Stimulated activated CD8-positive, alpha-beta memory T cell treated with anti-CD3 and anti-CD28 coated beads, Interleukin-15, amount 100 ng/mL, for 1 hour (primary cell): Measurements from ENCODE around the gene PLD6.
"Not testable (repeated sequence)": the region's sequence is repeated elsewhere in the genome, so short reads cannot be mapped to it uniquely, and the experiment has no call there.

Experiments used
- DNase-seq: peaks from one replicate; pipeline ENCODE4 v3.0.0-alpha.2; 2020; ENCODE audit warnings: low read depth

PLD6 gene

GRCh38 chr17:17176341-17176740, 29.8 kb downstream of the PLD6 start:
- DNase-seq: no peak

GRCh38 chr17:17175917-17176316, 30.2 kb downstream of the PLD6 start:
- no peak for DNase-seq

- DNase-seq: no peak
Measured at GRCh38 chr17:17175340-17175739, 30.8 kb downstream of the PLD6 start.

- DNase-seq: no peak
Measured at GRCh38 chr17:17173921-17174320, 32.2 kb downstream of the PLD6 start.

- no peak for DNase-seq
Measured at GRCh38 chr17:17172990-17173389, 33.1 kb downstream of the PLD6 start.

- no peak for DNase-seq
Measured at GRCh38 chr17:17172001-17172939, 33.9 kb downstream of the PLD6 start.

- no peak for DNase-seq
Measured at GRCh38 chr17:17171186-17171585, 34.9 kb downstream of the PLD6 start.

GRCh38 chr17:17170346-17170985, 35.7 kb downstream of the PLD6 start:
- no peak for DNase-seq

- DNase-seq: no peak
Measured at GRCh38 chr17:17169396-17169795, 36.7 kb downstream of the PLD6 start.

GRCh38 chr17:17168401-17168800, 37.7 kb downstream of the PLD6 start:
- DNase-seq: no peak

GRCh38 chr17:17167986-17168385, 38.1 kb downstream of the PLD6 start:
- no peak for DNase-seq

GRCh38 chr17:17167356-17167755, 38.8 kb downstream of the PLD6 start:
- no peak for DNase-seq

GRCh38 chr17:17166446-17166845, 39.7 kb downstream of the PLD6 start:
- DNase-seq: no peak

- no peak for DNase-seq
Measured at GRCh38 chr17:17165666-17166308, 40.3 kb downstream of the PLD6 start.

- no peak for DNase-seq
Measured at GRCh38 chr17:17164676-17165075, 41.5 kb downstream of the PLD6 start.

GRCh38 chr17:17164156-17164555, 42.0 kb downstream of the PLD6 start:
- DNase-seq: no peak

- DNase-seq: no peak
Measured at GRCh38 chr17:17161759-17162158, 44.4 kb downstream of the PLD6 start.

- DNase-seq: no peak
Measured at GRCh38 chr17:17161121-17161520, 45.0 kb downstream of the PLD6 start.

GRCh38 chr17:17159571-17159970, 46.6 kb downstream of the PLD6 start:
- DNase-seq: no peak

- not testable (repeated sequence) for DNase-seq
Measured at GRCh38 chr17:17158506-17158905, 47.6 kb downstream of the PLD6 start.

- DNase-seq: no peak
Measured at GRCh38 chr17:17157041-17157440, 49.1 kb downstream of the PLD6 start.

- no peak for DNase-seq
Measured at GRCh38 chr17:17156511-17156910, 49.6 kb downstream of the PLD6 start.

GRCh38 chr17:17156107-17156506, 50.0 kb downstream of the PLD6 start:
- no peak for DNase-seq
